H1 (cell line): ENCODE data around the gene ZBTB22. TPM values are rescaled to one million over a fixed set of nuclear protein-coding genes. Genes with fewer than 3 reads are reported as not detected.

Experiments used
- ATF2 ChIP-seq: IDR thresholded peaks from 2 replicates; pipeline ENCODE4 v1.6.1; 2012; ENCODE audit warnings: low read length, inconsistent platforms
- CBX8 ChIP-seq: fragments of 300-800, 300-1000 bp; sonication (generic); IDR thresholded peaks from 2 replicates; pipeline ENCODE4 v1.7.1; 2016; ENCODE audit warnings: low read depth, low read length, borderline replicate concordance
- CHD2 ChIP-seq: IDR thresholded peaks from 2 replicates; pipeline ENCODE4 v1.6.1; 2012; ENCODE audit warnings: low read length, improper control_type of control experiment
- EGR1 ChIP-seq: IDR thresholded peaks from 2 replicates; pipeline ENCODE4 v1.6.1; 2011; ENCODE audit warnings: low read depth, low read length, borderline replicate concordance
- EZH2 ChIP-seq: fragments of 200-600 bp; sonication (generic); IDR thresholded peaks from 2 replicates; pipeline ENCODE4 v1.7.1; 2012; ENCODE audit warnings: low read depth, mild to moderate bottlenecking, moderate library complexity, low read length, inconsistent platforms; ENCODE audit not compliant: severe bottlenecking
- HDAC2 ChIP-seq, 2 experiments: fragments of 300-600 bp in 1 of 2; sonication (generic) in 1 of 2; IDR thresholded peaks; 2 replicates each; pipeline ENCODE4 v1.6.1; 2011 to 2012; ENCODE audit warnings: low read depth in 2 of 2, low read length in 2 of 2, mild to moderate bottlenecking in 2 of 2, moderate library complexity in 2 of 2, borderline replicate concordance in 1 of 2, inconsistent platforms in 1 of 2
- JUND ChIP-seq: IDR thresholded peaks from 2 replicates; pipeline ENCODE4 v1.6.1; 2011; ENCODE audit warnings: mild to moderate bottlenecking, improper control_type of control experiment, low read length
- MAX ChIP-seq: IDR thresholded peaks from 2 replicates; pipeline ENCODE4 v1.6.1; 2012; ENCODE audit warnings: inconsistent platforms
- RFX5 ChIP-seq: IDR thresholded peaks from 2 replicates; pipeline ENCODE4 v1.6.1; 2011; ENCODE audit warnings: low read depth, low read length, improper control_type of control experiment, borderline replicate concordance
- SAP30 ChIP-seq: fragments of 300-600 bp; sonication (generic); IDR thresholded peaks from 2 replicates; pipeline ENCODE4 v1.7.1; 2012; ENCODE audit warnings: low read length, moderate library complexity, mild to moderate bottlenecking, inconsistent platforms; ENCODE audit not compliant: insufficient read depth, insufficient replicate concordance
- SIRT6 ChIP-seq: IDR thresholded peaks from one replicate; pipeline ENCODE4 v1.7.1; 2012; ENCODE audit warnings: low read length, inconsistent platforms
- SP1 ChIP-seq: IDR thresholded peaks from 2 replicates; pipeline ENCODE4 v1.6.1; 2011; ENCODE audit warnings: low read depth, low read length
- SP4 ChIP-seq: IDR thresholded peaks from 2 replicates; pipeline ENCODE4 v1.6.1; 2012; ENCODE audit warnings: low read length, inconsistent platforms
- TAF1 ChIP-seq: IDR thresholded peaks from 2 replicates; pipeline ENCODE4 v1.6.1; 2011; ENCODE audit warnings: mild to moderate bottlenecking, low read depth, low read length
- TAF7 ChIP-seq: optimal IDR thresholded peaks from 2 replicates; pipeline ENCODE3; 2011; ENCODE audit warnings: low read depth, mild to moderate bottlenecking, inconsistent platforms, low read length, moderate library complexity, borderline replicate concordance
- TEAD4 ChIP-seq: IDR thresholded peaks from 2 replicates; pipeline ENCODE4 v1.6.1; 2012; ENCODE audit warnings: low read depth, low read length, inconsistent platforms, mixed read lengths
- YY1 ChIP-seq: IDR thresholded peaks from 2 replicates; pipeline ENCODE4 v1.6.1; 2011; ENCODE audit warnings: low read depth, mild to moderate bottlenecking, low read length
- ZNF274 ChIP-seq: IDR thresholded peaks from 2 replicates; pipeline ENCODE4 v1.7.0; 2012; ENCODE audit warnings: low read length, borderline replicate concordance; ENCODE audit errors: extremely low read depth
- polyA plus RNA-seq, 7 experiments: library from polyadenylated mRNA; depleted of rRNA in 3 of 7; stranded (reverse) in 5 of 7; unstranded in 2 of 7; fragments of >200 nt in 5 of 7; fragments of 200-250 nt in 2 of 7; gene quantifications; 1 replicate in 5 of 7; 2 replicates in 1 of 7; 4 replicates in 1 of 7; pipeline versions ENCODE4 v1.2.1 to v1.2.3, GENCODE V29; 2011 to 2013; ENCODE audit warnings: missing spikeins in 2 of 7, mixed read lengths in 2 of 7
- total RNA-seq: library from RNA; stranded (reverse); fragmentation: NEBNext Ultra II Directional; extraction: Animal tissue kit (Norgen Biotek cat#: 25700); gene quantifications from 2 replicates; pipeline ENCODE4 v1.2.1, GENCODE V29; 2021

Gene ZBTB22
- total and polyA plus RNA-seq, 2 of the 8 experiments (the other 6 are each of a cell fraction or from before 2014, with no cell fraction given), result 7.4 to 9.9 TPM

DNA sequence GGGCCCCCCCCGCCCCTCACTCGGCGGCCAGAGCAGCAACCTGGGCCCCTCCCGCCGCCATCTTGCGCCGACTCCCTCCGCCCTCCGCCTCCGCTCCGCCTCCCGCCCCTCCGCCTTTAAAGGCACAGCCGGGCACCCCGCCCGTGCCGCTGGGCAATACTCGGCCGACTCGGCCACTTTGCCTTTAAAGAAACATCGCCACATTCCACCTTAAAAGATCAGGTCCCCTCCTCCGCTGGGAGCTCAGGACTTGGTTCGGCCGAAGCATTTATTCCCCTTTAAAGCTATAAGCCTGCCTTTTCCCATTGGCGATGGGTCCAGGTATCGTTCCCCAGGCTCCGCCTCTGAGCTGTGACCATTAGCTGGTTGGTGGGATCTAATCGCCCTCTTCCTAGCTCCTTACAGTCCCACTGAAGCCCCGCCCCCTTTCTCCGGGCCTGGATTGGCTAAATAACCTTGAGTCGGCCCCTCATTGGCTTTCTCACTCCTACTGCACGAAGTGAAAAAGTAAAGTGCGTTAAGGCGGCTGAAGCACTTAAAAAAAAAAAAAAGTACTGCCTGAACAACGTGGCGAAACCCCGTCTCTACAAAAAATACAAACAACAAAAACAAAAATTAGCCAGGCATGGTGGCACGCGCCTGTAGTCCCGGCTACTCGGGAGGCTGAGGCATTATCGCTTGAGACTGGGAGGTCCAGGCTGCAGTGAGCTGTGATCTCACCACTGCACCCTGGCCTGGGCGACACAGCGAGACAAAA, at the start of gene ZBTB22 (continued):
- no peak for TF ChIP-seq CBX8
- no peak for TF ChIP-seq RFX5
- no peak for TF ChIP-seq JUND
- no peak for TF ChIP-seq CHD2
- TF ChIP-seq TEAD4, result peak; percentile 58; the same call in 1 of the 2 replicates
- no peak for TF ChIP-seq SAP30
- TF ChIP-seq EZH2, result no peak
- TF ChIP-seq SIRT6, result no peak
- TF ChIP-seq MAX, result no peak
- TF ChIP-seq HDAC2 (IDR thresholded peaks at IDR 0.05; ENCODE audit: borderline replicate concordance in 1 of 2, low read depth in 2 of 2, low read length in 2 of 2), result no peak
- TF ChIP-seq TAF7, result no peak
- TF ChIP-seq TAF1, result peak; percentile 62; the same call in 1 of the 2 replicates
- TF ChIP-seq YY1, result peak; percentile 88
- TF ChIP-seq ZNF274, result no peak
- TF ChIP-seq ATF2, result no peak
- peak; percentile 18; the same call in 1 of the 2 replicates for TF ChIP-seq EGR1
- TF ChIP-seq SP1, result peak; percentile 37; the same call in 1 of the 2 replicates
- peak; percentile 59; the same call in 1 of the 2 replicates for TF ChIP-seq SP4
